Endodermal cell (in vitro differentiated cells): ENCODE data around the gene PRKCA. TPM values are rescaled to one million over a fixed set of nuclear protein-coding genes. Genes with fewer than 3 reads are reported as not detected.

Source experiments
- DNase-seq: peaks from one replicate; pipeline ENCODE4 v3.0.0-alpha.2; 2017
- H3K27ac ChIP-seq: 2 replicates; pipeline ENCODE4 v1.5.1; 2013; ENCODE audit warnings: mild to moderate bottlenecking, low read depth, low read length, moderate library complexity
- H3K27me3 ChIP-seq: 2 replicates; pipeline ENCODE4 v1.6.1; 2013; ENCODE audit warnings: mild to moderate bottlenecking, low read length, moderate library complexity; ENCODE audit not compliant: insufficient read depth, control insufficient read depth, poor library complexity, severe bottlenecking
- H3K36me3 ChIP-seq: 2 replicates; pipeline ENCODE4 v1.7.0; 2013; ENCODE audit warnings: mild to moderate bottlenecking, low read length, moderate library complexity; ENCODE audit not compliant: control insufficient read depth, insufficient read depth
- H3K4me1 ChIP-seq: one replicate; pipeline ENCODE4 v1.7.0; 2013; ENCODE audit warnings: low read length; ENCODE audit not compliant: control insufficient read depth, insufficient read depth
- H3K4me3 ChIP-seq: 2 replicates; pipeline ENCODE4 v1.5.1; 2013; ENCODE audit warnings: mild to moderate bottlenecking, low read length, moderate library complexity
- H3K9ac ChIP-seq: 2 replicates; pipeline ENCODE4 v1.6.1; 2013; ENCODE audit warnings: mild to moderate bottlenecking, low read length, moderate library complexity; ENCODE audit not compliant: poor library complexity, severe bottlenecking; ENCODE audit errors: extremely low read depth
- H3K9me3 ChIP-seq: 2 replicates; pipeline ENCODE4 v1.6.1; 2013; ENCODE audit warnings: mild to moderate bottlenecking, low read length, moderate library complexity; ENCODE audit not compliant: control insufficient read depth
- H3K27ac Mint-ChIP-seq: 2 replicates; pipeline ENCODE4 v1.8.0; 2020; ENCODE audit warnings: mixed read lengths
- H3K27me3 Mint-ChIP-seq: 2 replicates; pipeline ENCODE4 v1.8.0; 2021; ENCODE audit warnings: mild to moderate bottlenecking, mixed read lengths; ENCODE audit not compliant: insufficient read depth
- H3K36me3 Mint-ChIP-seq: 2 replicates; pipeline ENCODE4 v1.8.0; 2020; ENCODE audit warnings: low read depth, mixed read lengths
- H3K4me1 Mint-ChIP-seq: 2 replicates; pipeline ENCODE4 v1.8.0; 2020; ENCODE audit warnings: mixed read lengths
- H3K4me3 Mint-ChIP-seq: 2 replicates; pipeline ENCODE4 v1.8.0; 2020; ENCODE audit warnings: mild to moderate bottlenecking, moderate library complexity, mixed read lengths
- H3K9me3 Mint-ChIP-seq: 2 replicates; pipeline ENCODE4 v1.8.0; 2020; ENCODE audit warnings: mild to moderate bottlenecking, mixed read lengths
- CTCF ChIP-seq: fragments of 200-600 bp; sonication (generic); conservative IDR thresholded peaks from 2 replicates; pipeline ENCODE4 v1.5.0; 2021; ENCODE audit warnings: antibody characterized with exemption, mild to moderate bottlenecking
- WGBS, 2 experiments: methylation state at CpG; one replicate each; pipeline versions ENCODE4 v1.1.5 to v1.1.7; 2013; ENCODE audit warnings: missing lambda C conversion rate in 2 of 2, mixed read lengths in 1 of 2; ENCODE audit not compliant: insufficient coverage in 1 of 2, insufficient read length in 1 of 2; 5-methylcytosine and 5-hydroxymethylcytosine counted together
- total RNA-seq, 2 donors: library from RNA; stranded (reverse); fragmentation: NEBNext Ultra II Directional in 1 of 2; extraction: Animal tissue kit (Norgen Biotek cat#: 25700) in 1 of 2; gene quantifications; 2 replicates in 1 of 2; 3 replicates in 1 of 2; pipeline ENCODE4 v1.2.1, GENCODE V29; 2021

The PRKCA gene
- total RNA-seq, 2 donors from 2014 or later = 8.7 to 14.6 TPM

- no peak for TF ChIP-seq CTCF
- no peaks in the 10 kb centered on the region for H3K4me1 ChIP-seq
- H3K9ac ChIP-seq = no peak overlapping the region
- WGBS, 2 experiments = 93 to 94% methylated on average over 4 of the region's 4 CpGs
- no peak overlapping the region for H3K4me3 ChIP-seq
- H3K9me3 Mint-ChIP-seq = peaks cover 3% of the 10 kb centered on the region
- DNase-seq = no peak
- H3K4me3 Mint-ChIP-seq = no peak overlapping the region
- H3K9me3 ChIP-seq = peaks cover 11% of the 10 kb centered on the region
- no peaks in the 10 kb centered on the region for H3K36me3 Mint-ChIP-seq
- no peaks in the 10 kb centered on the region for H3K36me3 ChIP-seq
- peaks cover 15% of the 10 kb centered on the region for H3K4me1 Mint-ChIP-seq
- H3K27me3 ChIP-seq = no peaks in the 10 kb centered on the region
- no peak overlapping the region for H3K27ac Mint-ChIP-seq
- H3K27ac ChIP-seq = peak overlapping the region; percentile 83
- H3K27me3 Mint-ChIP-seq = no peaks in the 10 kb centered on the region
Observed at GRCh38 chr17:66579556-66579955, 277.1 kb downstream of the PRKCA start.

- no peak for TF ChIP-seq CTCF
- Mint-ChIP-seq H3K27ac (no peak overlapping the region), H3K9me3 (peaks cover 3% of the 10 kb centered on the region), H3K4me3 (no peak overlapping the region), H3K36me3 (no peaks in the 10 kb centered on the region), H3K4me1 (peaks cover 15% of the 10 kb centered on the region), H3K27me3 (no peaks in the 10 kb centered on the region)
- H3K36me3 ChIP-seq = no peaks in the 10 kb centered on the region
- H3K27me3 ChIP-seq = no peaks in the 10 kb centered on the region
- peak; percentile 71 for DNase-seq
- peak overlapping the region; percentile 83 for H3K27ac ChIP-seq
- 85 to 92% methylated on average over 14 to 15 of the region's 15 CpGs for WGBS, 2 experiments
- no peak overlapping the region for H3K9ac ChIP-seq
- no peaks in the 10 kb centered on the region for H3K4me1 ChIP-seq
- no peak overlapping the region for H3K4me3 ChIP-seq
- peaks cover 11% of the 10 kb centered on the region for H3K9me3 ChIP-seq
Observed at GRCh38 chr17:66580184-66580955, 278.0 kb downstream of the PRKCA start.

- peaks cover 3% of the 10 kb centered on the region for H3K9me3 Mint-ChIP-seq
- no peaks in the 10 kb centered on the region for H3K36me3 Mint-ChIP-seq
- H3K27me3 ChIP-seq = no peaks in the 10 kb centered on the region
- DNase-seq = no peak
- H3K36me3 ChIP-seq = no peaks in the 10 kb centered on the region
- peaks cover 11% of the 10 kb centered on the region for H3K9me3 ChIP-seq
- H3K4me1 Mint-ChIP-seq = peaks cover 15% of the 10 kb centered on the region
- H3K27ac ChIP-seq = no peak overlapping the region
- WGBS, 2 experiments = 94% methylated on average over 3 of the region's 3 CpGs
- no peak overlapping the region for H3K27ac Mint-ChIP-seq
- no peak overlapping the region for H3K4me3 Mint-ChIP-seq
- H3K9ac ChIP-seq = no peak overlapping the region
- H3K27me3 Mint-ChIP-seq = no peaks in the 10 kb centered on the region
- no peak overlapping the region for H3K4me3 ChIP-seq
- H3K4me1 ChIP-seq = no peaks in the 10 kb centered on the region
- TF ChIP-seq CTCF = no peak
Observed at GRCh38 chr17:66580956-66581391, 278.6 kb downstream of the PRKCA start.
